Heart left ventricle (tissue), 13 donors: ENCODE data around the gene CDC42EP5.

Experiments
- POLR2A ChIP-seq, 2 donors: fragments of 450-650 bp; IDR thresholded peaks; one replicate each; pipeline ENCODE4 v1.6.1; 2017; ENCODE audit warnings: antibody characterized with exemption in 2 of 2, mild to moderate bottlenecking in 2 of 2, moderate library complexity in 2 of 2
- TF ChIP-seq, protein P1 (sequence below), 12 donors: fragments of 200-600 bp; sonication (generic) in 4 of 12; IDR thresholded peaks; one replicate each; pipeline versions ENCODE4 v1.5.0 to v1.8.0; 2018 to 2022; ENCODE audit warnings: antibody characterized with exemption in 12 of 12, mild to moderate bottlenecking in 5 of 12
- donor health status: ischemic (EF 13 %, LVEDD 7.1; RV severe dilation, severe dysfunction).
- donor health status: DM: no; HTN: yes; CAD: no.
- donor health status: DM: no; HTN: no; CAD: no.
- donor health status: ischemic (EF 25% LVEDD 6.9; RV normal size, moderate dysfunction).
- donor health status: ischemic (EF 25% LVEDD 5.7; RV mildly dilated, moderate dysfunction).
- donor health status: ischemic (EF 35%, LVEDD 5.7; RV mildly dilated, moderate dysfunction).
- donor health status: nonischemic (EF 11% LVEDD 7.7; RV severe dilation, severe dysfunction).
- donor health status: DM: yes; HTN: yes; CAD: no.
- donor health status: PGD.
- donor health status: ischemic (EF 29% LVEDD 5.4; RV normal size, mild dysfunction).
- donor health status: nonischemic (EF 23%, LVEDD 6.1; RV moderate dilation, normal function).

DNA sequence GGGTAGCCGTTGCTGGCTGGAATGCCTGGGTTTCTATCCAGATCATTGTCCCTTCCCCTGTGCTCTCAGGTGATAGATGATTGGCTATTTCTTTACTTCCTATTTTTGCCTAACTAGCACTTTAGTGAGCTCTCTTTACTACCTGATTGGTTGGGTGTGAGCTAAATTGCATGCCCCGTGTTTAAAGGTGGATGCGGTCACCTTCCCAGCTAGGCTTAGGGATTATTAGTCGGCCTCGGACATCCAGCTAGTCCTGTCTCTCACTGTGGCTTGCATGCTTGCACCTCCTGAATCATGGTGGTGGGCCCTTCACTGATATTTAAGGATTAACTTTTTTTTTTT is 47.7 kb downstream of the CDC42EP5 start:
- TF ChIP-seq, protein P1, sequence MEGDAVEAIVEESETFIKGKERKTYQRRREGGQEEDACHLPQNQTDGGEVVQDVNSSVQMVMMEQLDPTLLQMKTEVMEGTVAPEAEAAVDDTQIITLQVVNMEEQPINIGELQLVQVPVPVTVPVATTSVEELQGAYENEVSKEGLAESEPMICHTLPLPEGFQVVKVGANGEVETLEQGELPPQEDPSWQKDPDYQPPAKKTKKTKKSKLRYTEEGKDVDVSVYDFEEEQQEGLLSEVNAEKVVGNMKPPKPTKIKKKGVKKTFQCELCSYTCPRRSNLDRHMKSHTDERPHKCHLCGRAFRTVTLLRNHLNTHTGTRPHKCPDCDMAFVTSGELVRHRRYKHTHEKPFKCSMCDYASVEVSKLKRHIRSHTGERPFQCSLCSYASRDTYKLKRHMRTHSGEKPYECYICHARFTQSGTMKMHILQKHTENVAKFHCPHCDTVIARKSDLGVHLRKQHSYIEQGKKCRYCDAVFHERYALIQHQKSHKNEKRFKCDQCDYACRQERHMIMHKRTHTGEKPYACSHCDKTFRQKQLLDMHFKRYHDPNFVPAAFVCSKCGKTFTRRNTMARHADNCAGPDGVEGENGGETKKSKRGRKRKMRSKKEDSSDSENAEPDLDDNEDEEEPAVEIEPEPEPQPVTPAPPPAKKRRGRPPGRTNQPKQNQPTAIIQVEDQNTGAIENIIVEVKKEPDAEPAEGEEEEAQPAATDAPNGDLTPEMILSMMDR (IDR thresholded peaks at IDR 0.05) = no peak
- TF ChIP-seq POLR2A (IDR thresholded peaks at IDR 0.05) = no peak
